NCI-H1694 treated with DMSO at 0.1 percent for 48 hours (cell line): ENCODE data around the gene LTF.
"Not testable (repeated sequence)": the region's sequence is repeated elsewhere in the genome, so short reads cannot be mapped to it uniquely, and the experiment has no call there.

Experiments used
- DNase-seq: peaks from one replicate; lab custom pipeline; 2025; lab: John Stamatoyannopoulos, UW

Gene LTF

DNA sequence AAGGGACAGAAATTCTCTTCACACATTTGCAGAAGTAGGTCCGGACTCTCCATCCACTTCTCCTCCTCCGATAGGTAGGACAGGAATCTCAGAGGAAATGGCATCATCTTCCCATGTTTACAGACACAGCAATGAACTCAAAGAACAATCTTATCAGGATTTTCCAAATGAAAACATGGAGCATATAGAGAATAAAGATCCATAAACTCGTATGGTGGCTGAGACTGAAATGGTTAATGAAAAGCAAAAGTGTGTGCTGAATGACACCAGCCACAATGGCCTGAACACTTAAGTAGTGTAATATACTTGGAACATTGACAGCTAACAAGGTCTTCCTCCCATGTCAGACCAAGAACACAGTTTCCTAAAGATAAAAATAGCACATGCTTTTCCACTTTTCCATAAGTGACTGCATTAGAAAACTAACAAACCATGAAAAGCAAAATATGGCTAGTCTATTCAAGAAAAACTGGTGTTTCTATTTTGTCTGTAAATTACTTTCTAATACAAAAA is 51.9 kb downstream of the LTF start:
- no peak for DNase-seq

GRCh38 chr3:46411271-46411670 is 53.4 kb downstream of the LTF start:
- no peak for DNase-seq

DNA sequence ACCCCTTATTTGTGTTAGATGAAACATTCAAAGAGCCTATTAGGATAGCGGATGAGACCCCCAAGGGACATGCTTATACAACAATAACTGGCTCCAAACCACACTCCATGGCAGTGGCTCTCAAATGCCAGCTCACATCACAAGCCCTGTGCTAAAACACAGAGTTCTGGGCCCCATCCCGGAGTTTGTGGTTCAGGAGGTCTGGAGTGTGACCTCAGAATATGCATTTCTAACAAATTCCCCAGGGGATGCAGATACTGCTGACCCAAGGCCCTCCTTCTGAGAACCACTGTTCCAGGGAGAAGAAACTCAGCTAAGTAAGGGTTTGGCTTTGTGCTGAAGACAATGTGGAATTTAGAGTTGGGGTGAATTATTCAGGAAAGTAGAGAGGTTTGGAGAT is 54.0 kb downstream of the LTF start:
- no peak for DNase-seq

- no peak for DNase-seq
These were observed 54.8 kb downstream of the LTF start for GRCh38 chr3:46409739-46410489.

DNA sequence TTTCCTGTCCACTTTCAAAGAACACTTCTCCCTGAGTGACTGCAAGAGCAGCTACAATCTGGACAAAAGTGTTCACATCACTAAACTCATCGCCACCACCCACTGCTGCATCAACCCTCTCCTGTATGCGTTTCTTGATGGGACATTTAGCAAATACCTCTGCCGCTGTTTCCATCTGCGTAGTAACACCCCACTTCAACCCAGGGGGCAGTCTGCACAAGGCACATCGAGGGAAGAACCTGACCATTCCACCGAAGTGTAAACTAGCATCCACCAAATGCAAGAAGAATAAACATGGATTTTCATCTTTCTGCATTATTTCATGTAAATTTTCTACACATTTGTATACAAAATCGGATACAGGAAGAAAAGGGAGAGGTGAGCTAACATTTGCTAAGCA is 55.9 kb downstream of the LTF start:
- no peak for DNase-seq

- DNase-seq, result no peak
These were observed 56.7 kb downstream of the LTF start for GRCh38 chr3:46407970-46408369.

- no peak for DNase-seq
These were observed 57.7 kb downstream of the LTF start, which contains the start of the genes CCR5AS and CCRL2 for GRCh38 chr3:46406788-46407611. CCR5AS (minus strand) TSS chr3:46407066. CCRL2 (plus strand) TSS chr3:46407259; CDS start chr3:46408080, 821 bp downstream.

DNA sequence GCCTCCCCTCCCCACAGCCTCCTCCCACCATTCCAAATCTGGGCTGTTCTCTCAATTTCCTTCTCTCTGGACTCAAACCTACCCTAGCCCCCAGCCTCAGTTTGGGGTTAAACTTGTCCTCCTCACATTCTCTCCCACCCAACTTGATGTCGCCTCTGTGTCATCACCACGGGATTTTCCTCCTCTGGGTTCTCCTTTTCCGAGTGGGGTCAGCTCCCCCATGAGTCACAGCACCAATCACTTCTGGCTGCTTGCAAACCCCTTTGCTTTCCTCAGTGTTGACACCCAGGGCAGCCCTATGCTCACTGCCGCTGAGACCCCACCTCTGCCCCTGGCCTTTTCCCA is 58.3 kb downstream of the LTF start:
- no peak for DNase-seq

DNA sequence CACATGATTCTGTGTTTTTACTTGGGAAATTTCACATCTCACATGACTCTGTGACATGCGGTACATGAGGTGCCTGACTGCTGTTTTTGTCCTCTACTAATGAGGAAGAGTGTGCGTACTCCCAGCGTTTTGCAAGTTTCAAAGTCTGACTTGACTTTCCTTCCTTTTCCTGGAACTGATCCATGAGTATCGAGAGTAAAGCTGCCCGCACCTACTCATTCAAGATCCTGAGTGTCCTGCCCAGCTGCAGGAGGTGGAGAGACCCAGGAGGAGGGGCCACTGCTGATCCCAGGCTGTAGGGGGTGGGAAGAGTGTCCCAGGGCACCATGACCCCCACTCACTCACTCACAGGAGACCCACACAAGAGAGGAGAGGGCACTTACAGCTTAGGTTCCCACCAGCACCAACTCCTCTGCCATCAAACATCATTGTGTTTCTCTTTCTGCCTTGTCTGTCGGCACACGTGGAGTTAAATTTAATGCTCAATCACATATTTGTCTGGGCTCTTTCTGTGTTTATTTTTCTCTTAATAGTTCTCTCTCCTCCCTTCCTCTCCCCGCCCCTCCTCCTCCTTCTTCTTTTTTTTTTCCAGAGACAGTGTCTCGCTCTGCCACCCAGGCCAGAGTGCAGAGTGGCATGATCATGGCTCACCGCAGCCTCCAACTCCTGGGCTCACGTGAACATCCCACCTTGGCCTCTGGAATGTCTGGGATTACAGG is 59.2 kb downstream of the LTF start:
- no peak for DNase-seq

- DNase-seq, result not testable (repeated sequence)
These were observed 61.8 kb downstream of the LTF start for GRCh38 chr3:46402902-46403301.

DNA sequence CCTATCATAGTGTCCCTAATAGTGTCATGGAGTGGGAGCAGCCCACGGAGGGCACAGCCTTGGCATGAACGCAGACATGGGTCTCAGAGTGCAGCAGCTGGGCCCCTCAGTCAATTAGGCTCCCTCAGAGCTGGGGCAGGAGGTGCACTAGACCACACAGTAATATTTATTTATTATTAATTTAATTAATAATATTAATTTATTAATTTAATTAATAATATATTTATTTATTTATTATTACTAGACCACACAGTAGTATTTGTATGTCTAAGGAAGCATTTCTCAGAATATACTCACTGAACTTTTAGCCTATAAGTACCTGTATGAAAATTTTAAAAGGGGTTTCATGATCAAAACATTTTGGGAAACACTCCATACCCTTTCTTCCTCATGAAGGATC is 63.1 kb downstream of the LTF start:
- no peak for DNase-seq

GRCh38 chr3:46400846-46401245 is 63.9 kb downstream of the LTF start:
- DNase-seq, result no peak

- DNase-seq, result no peak
These were observed 64.5 kb downstream of the LTF start for GRCh38 chr3:46400000-46400734.

DNA sequence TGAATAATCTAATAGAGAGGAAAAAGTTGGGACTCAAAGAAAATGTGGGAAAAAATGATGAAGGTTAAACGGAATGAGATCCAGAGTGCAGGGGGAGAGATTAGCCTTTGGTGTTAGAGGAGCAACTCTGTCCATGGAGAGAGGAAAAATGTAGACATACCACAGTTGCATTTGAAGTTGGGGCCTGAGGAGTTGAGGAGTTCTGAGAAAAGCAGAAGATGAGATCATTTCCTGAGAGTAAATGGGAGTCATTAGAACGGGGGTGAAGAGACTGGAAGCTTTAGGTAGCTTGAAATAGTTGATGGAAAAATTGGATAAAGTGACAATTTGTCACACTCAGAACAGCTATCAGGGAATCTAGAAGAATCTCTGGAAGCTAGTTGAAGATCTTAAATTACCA is 65.1 kb downstream of the LTF start:
- no peak for DNase-seq

- no peak for DNase-seq
These were observed 65.6 kb downstream of the LTF start for GRCh38 chr3:46399098-46399497.

GRCh38 chr3:46398186-46398955 is 66.3 kb downstream of the LTF start:
- no peak for DNase-seq

- DNase-seq, result no peak
These were observed 67.6 kb downstream of the LTF start for GRCh38 chr3:46397111-46397510.

- no peak for DNase-seq
These were observed 68.8 kb downstream of the LTF start for GRCh38 chr3:46395766-46396530.

DNA sequence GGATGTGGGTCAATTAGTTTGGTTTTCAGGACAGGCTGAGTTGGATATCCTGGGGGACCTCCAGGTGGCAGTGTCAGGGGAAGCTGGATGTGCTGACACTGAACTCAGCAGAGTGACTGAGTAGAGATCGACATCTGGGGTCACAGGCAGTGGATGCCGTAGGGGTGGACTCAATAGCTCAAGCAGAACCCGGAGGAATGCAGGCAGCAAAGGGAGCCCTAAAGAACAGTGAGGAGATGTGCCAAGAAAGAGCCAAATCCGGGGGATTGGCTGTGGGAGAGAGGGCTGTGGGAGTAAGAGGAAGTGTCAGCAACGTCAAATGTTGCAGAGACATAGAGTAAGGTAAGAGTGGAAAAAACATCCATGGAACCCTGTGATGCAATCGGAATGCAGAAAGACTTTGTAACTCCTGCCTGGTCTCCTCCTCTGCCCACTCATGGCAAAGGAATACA is 69.5 kb downstream of the LTF start:
- DNase-seq, result no peak
